ENCODE measurements around the gene TXNRD1.

DNA sequence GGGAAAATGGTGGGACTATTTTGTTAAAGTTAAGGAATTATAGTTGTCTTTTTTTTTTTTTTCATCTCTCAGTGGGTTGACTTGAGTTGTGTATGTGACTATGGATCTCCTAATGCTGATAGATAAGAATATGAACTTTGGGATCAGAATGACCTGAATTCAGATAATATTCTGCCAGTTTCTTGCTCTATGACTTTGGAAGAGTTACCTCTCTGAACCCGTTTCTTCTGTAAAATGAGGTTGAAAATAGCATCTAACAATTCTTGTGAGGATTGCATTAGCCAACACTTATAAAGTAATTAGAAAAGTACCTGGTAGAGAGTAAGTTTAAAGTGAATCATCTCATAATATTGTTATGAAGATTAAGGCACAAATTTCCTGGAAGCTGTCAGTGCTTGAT, 106.4 kb downstream of the TXNRD1 start:
- TF ChIP-seq, protein P1, sequence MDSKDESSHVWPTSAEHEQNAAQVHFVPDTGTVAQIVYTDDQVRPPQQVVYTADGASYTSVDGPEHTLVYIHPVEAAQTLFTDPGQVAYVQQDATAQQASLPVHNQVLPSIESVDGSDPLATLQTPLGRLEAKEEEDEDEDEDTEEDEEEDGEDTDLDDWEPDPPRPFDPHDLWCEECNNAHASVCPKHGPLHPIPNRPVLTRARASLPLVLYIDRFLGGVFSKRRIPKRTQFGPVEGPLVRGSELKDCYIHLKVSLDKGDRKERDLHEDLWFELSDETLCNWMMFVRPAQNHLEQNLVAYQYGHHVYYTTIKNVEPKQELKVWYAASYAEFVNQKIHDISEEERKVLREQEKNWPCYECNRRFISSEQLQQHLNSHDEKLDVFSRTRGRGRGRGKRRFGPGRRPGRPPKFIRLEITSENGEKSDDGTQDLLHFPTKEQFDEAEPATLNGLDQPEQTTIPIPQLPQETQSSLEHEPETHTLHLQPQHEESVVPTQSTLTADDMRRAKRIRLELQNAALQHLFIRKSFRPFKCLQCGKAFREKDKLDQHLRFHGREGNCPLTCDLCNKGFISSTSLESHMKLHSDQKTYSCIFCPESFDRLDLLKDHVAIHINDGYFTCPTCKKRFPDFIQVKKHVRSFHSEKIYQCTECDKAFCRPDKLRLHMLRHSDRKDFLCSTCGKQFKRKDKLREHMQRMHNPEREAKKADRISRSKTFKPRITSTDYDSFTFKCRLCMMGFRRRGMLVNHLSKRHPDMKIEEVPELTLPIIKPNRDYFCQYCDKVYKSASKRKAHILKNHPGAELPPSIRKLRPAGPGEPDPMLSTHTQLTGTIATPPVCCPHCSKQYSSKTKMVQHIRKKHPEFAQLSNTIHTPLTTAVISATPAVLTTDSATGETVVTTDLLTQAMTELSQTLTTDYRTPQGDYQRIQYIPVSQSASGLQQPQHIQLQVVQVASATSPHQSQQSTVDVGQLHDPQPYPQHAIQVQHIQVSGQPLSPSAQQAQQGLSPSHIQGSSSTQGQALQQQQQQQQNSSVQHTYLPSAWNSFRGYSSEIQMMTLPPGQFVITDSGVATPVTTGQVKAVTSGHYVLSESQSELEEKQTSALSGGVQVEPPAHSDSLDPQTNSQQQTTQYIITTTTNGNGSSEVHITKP (tag by site-specific recombination; IDR thresholded peaks at IDR 0.05): no peak
- TF ChIP-seq ZNF175 (tag by site-specific recombination; IDR thresholded peaks at IDR 0.05): no peak
- TF ChIP-seq ZSCAN4 (tag by site-specific recombination; IDR thresholded peaks at IDR 0.05): no peak
- no peak for TF ChIP-seq ZFP69B (tag by site-specific recombination; IDR thresholded peaks at IDR 0.05)
- TF ChIP-seq ZNF114 (tag by site-specific recombination; IDR thresholded peaks at IDR 0.05): no peak
